SK-N-SH (cell line): ENCODE data around the gene POP7.
"Not testable (repeated sequence)": the region's sequence is repeated elsewhere in the genome, so short reads cannot be mapped to it uniquely, and the experiment has no call there.

Experiments used
- RFX5 ChIP-seq: IDR thresholded peaks from 2 replicates; pipeline ENCODE4 v1.6.1; 2012; ENCODE audit warnings: mild to moderate bottlenecking, improper control_type of control experiment, low read length
- TF ChIP-seq, protein P1 (sequence below): fragments of 200-600 bp; sonication (generic); IDR thresholded peaks from 2 replicates; pipeline ENCODE4 v1.6.1; 2017; ENCODE audit warnings: antibody characterized with exemption, mild to moderate bottlenecking, moderate library complexity

DNA sequence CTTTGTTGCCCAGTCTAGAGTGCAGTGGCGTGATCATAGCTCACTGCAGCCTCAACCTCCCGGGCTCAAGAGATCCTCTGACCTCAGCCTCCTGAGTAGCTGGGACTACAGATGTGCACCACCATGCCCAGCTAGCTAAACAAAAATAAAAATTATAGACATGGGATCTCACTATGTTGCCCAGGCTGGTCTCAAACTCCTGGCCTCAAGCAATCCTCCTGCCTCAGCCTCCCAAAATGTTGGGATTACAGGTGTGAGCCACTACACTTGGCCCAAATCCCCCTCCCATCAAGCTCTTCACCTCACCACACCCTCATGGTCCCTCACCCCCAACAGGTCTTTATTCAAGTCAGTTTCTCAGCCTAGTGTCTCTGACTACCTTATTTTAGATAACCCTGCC, 11.2 kb downstream of the POP7 start:
- TF ChIP-seq, protein P1, sequence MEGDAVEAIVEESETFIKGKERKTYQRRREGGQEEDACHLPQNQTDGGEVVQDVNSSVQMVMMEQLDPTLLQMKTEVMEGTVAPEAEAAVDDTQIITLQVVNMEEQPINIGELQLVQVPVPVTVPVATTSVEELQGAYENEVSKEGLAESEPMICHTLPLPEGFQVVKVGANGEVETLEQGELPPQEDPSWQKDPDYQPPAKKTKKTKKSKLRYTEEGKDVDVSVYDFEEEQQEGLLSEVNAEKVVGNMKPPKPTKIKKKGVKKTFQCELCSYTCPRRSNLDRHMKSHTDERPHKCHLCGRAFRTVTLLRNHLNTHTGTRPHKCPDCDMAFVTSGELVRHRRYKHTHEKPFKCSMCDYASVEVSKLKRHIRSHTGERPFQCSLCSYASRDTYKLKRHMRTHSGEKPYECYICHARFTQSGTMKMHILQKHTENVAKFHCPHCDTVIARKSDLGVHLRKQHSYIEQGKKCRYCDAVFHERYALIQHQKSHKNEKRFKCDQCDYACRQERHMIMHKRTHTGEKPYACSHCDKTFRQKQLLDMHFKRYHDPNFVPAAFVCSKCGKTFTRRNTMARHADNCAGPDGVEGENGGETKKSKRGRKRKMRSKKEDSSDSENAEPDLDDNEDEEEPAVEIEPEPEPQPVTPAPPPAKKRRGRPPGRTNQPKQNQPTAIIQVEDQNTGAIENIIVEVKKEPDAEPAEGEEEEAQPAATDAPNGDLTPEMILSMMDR, result not testable (repeated sequence)
- TF ChIP-seq RFX5, result not testable (repeated sequence)
